ENCODE results near the gene SRGAP2C.
"Not testable (repeated sequence)": the region's sequence is repeated elsewhere in the genome, so short reads cannot be mapped to it uniquely, and the experiment has no call there.

The SRGAP2C gene

DNA sequence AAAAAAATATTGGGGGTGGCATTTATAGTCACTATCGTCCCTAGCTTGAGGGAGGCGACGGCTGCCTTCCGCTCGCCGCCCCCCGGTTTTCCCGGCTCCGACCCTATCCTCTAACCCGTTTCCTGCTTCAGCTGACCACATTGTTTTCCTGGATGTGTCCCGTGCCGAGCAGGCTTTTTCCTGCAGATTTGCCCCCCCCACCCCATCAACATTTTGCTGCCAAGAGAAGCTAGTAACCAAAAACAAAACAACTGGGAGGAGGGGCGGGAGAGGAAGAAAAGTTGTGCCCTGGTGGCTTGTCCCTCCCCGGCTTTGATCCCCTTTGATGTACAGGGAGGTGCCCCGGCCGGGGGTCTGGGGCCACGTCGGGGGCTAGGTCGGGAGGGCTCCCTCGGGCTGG, 1.4 kb downstream of the SRGAP2C start:
- not testable (repeated sequence) for DNase-seq (ENCODE audit: low read depth in 3 of 3)

DNA sequence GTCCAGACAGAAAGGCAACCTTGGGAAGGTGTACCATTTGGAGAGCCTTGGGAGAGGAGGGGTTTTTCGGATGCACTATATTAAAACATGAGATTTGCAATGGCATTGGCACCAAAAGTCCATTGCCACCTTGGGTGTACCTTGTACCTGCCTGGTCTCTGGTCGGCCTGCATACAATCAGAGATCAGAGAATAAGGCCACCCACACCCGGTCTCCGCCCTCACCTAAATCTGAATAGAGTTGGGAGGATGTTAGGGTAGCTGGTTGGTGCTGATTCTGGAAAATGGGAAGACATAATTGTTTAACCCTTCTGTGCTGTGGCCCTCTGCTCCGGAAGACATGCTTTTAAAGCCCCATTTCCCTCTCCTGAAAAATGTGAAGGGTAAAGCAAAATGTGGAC, 3.1 kb downstream of the SRGAP2C start:
- DNase-seq (ENCODE audit: low read depth in 3 of 3): not testable (repeated sequence)

DNA sequence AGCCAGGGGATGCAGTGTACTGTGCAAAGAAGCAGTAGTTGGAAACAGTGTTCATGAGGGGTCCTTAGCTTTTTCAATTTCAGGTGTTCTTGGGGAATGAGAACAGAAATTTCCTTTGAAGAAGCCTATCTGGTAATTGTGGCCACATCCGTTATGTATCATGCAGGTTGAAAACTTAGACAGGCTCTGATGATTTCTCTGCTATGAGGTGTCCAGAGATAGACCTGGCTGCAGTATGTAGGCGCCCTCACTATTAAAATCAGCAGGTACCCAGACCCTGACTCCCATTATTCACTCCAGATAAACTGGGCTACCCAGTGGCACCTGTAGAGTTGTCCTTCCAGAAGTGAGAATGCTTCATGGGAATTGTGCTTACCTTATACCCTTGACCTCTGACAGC, 7.7 kb downstream of the SRGAP2C start:
- DNase-seq (ENCODE audit: low read depth in 3 of 3): not testable (repeated sequence)

DNA sequence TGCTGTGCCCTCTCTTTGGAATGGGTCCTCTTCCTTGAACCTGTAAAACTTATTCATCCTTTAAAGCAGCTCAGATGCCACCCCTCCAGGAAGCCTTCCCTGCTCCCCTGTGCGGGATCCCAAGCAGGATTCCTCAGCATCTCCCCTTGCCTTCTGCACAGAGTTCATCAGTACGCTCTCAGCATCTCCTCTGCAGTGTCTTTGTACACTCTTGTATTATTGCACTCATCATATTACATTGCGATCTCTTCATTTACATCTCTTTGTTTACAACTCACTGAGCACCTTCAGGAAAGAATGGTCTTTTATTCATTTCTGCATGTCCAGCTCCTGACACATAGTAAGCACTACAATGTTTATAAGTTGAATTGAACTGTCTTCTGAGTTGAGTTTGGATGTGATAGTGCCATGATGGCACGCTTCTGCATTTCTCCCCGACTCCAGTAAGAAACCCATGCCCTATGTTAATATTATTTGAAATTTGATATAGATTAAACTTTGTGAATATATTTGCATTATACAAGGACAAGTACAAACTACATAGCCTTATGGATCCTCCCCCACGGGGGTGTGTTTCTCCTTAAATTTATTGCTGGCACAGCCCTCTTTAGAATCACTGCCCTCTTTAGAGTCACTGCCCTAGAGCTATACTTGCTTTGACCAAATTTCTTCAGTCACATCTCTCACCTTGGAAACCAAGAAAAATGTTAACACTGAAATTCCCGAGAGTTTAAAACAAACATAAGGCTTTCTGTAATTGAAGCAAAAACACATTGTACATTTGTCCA, 12.5 kb downstream of the SRGAP2C start:
- not testable (repeated sequence) for DNase-seq (ENCODE audit: low read depth in 3 of 3)

DNA sequence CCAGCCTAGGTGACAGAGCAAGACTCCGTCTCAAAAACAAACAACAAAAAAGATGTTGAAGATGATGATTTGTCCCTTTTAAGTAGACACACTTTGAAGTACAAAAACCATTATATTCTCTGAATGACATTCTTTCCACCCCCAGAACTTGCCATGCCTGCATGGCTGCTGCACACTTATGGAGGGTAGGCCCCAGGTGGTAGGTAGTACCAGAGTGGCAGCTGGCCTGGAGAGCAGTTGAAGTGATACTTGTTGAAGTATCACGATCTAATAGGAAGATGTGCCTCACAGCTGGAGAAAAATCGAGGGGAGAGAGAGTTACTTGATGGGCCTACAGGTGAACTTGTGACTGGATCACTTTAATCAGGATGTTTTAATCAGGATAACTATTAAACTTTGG, 15.0 kb downstream of the SRGAP2C start:
- DNase-seq (ENCODE audit: low read depth in 3 of 3): not testable (repeated sequence)

DNA sequence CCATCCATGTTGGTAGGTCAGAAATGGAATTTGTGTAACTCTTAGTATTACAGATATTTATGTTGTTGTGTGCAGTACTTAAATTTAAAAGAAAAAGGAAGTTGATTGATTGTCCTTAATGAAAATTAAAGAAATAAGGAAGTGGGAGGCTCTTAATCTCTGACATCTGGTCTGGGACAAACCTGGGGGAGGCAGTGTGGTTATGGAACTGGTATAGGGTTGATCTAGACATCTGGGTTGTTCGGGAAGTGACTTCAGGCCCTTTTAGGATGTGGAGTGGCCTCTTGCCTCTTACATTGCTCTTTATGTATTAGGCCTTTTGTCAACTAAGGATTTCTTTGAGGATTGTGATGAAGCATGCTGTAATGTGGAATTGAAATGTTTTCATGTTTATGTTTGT, 15.5 kb downstream of the SRGAP2C start:
- DNase-seq (ENCODE audit: low read depth in 3 of 3): not testable (repeated sequence)

DNA sequence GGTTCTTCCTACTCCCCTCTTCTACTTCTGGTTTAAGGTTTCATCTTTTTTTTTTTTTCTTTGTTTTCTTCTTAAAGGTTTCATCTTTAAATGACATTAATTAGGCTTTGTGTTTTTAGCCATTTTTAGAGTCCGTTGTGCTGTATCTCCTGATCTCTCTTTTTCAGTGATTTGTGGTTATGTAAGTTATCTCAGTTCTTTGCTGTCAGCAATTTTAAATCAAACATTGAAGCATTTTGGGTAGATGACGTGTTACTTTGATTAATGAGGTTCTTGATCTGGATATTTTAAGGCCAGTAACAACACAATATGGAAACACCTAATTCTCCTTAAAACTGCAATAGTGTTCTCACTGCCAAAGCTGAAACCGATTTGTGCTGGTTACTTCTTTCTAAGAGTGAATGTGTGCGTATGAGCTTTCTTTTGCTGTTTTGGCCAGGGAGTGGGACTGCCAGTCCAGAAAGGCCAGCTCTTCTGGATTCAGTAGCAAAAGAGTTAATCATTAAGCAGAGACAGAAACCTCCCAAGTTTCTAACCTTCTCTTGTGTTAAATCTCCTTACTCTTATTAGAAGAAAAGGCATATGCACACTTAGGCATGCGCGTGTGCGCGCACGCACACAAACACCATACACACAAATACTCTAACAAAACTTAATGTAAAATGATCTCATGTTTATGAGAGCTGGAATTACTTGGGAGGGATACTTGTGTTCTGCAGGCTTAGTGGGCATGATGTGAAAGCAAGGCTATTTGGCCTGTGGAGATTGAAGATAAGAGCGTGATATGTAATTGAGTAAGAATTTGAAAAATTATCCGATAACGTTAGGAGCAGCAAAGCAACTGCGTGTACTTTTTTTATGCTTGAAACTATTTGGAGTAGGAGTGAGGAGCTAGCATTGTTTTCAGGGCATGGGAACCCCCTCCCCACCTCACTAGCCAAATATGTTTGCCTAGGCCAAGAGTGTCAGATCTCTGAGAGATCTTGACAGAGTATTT, 16.5 kb downstream of the SRGAP2C start:
- DNase-seq (ENCODE audit: low read depth in 3 of 3): not testable (repeated sequence)

DNA sequence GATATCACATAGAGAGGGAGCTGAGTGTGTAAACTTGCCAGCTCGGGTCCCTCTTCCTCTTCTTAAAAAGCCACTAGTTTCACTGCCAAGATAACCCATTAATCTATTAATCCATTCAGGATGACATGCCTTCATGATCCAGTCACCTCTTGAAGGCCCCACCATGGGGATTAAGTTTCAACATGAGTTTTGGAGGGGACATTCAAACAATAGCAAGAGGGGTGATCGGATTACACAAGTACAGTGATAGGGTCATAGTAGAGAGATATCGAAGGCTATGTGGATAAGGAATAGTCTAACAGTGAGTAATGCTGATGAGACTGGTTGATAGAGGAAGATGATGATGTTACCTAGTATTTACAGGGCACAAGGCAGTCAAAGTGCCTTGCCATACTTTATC, 18.2 kb downstream of the SRGAP2C start:
- DNase-seq (ENCODE audit: low read depth in 3 of 3): not testable (repeated sequence)

DNA sequence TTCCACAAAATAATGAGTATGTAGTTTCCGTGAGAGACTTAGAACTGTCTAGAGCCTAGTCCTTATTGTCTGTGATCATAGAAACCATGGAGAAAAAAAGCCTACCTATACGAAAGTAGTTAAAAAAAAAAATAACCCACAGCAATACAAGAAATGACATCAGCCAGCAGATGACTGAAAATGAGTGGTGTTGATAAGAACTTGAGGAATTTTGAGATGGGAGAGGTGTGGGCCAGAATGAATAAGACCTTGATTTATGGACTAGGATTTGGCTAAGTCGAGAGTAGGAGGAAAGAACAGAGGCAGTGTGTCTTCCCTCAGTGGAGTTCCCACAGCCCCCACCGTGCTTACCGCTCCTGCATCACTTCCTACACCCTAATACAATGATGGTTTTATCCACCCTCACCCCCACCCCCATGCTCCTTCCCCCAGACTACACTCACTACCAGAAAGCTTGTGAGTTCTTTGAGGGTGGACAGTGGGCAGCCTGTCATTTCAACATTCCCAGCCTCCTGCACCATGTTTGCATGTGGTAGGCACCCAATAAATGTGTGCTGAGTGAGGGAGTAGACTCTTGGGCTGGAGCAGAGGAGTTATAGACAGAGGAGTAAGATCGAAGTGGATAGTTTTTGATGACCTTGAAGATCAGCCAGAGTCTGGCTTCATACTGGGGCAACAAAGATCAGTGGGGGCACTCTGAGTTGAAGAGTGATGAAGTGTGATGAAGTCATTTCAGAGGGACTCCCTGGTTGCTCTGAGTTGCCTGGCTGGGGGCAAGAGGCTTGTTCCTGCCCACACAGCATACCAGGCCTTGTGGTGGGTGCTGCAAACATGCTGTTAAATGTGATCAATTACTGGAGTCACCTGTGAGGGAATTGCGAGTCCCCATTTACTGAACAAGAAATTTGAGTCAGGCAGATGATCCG, 21.3 kb downstream of the SRGAP2C start:
- DNase-seq (ENCODE audit: low read depth in 3 of 3): not testable (repeated sequence)

DNA sequence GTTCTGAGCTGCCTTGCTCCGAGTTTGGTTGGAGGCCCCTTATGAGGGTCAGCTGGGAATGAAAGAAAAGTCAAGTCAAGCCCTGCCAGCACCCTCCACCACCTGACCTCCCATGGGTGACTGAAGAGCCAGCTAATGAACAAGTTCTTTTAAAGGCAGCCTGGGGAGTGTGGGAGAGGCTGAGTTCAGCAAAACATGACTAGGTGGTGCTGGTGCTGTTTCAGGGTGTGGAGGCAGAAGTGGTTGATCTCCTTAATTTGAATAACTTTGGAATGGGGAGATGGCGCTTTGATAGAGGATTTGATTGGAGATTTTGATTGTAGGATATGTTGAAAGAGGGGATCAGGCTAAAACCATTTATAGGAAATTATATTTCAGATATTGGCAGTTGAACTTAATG, 22.6 kb downstream of the SRGAP2C start:
- DNase-seq (ENCODE audit: low read depth in 3 of 3): not testable (repeated sequence)

DNA sequence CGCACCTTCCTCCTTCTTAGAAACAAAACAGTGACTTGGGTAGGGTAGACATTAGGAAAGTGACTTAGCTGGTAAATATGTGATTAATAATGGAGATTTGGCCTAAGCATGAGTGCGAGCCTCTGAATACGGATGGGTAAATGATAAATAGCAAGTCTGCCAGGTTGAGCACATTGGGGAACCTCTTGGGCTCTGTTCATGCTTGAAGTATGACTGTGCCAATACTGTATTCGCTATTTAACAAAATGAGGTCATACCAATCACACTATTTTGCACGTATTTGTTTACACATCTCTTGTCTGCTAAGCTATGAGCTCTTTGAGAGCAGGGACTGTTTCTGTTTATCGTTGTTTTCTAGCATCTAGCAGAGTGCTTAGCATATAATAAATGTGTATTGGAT, 23.6 kb downstream of the SRGAP2C start:
- not testable (repeated sequence) for DNase-seq (ENCODE audit: low read depth in 3 of 3)

DNA sequence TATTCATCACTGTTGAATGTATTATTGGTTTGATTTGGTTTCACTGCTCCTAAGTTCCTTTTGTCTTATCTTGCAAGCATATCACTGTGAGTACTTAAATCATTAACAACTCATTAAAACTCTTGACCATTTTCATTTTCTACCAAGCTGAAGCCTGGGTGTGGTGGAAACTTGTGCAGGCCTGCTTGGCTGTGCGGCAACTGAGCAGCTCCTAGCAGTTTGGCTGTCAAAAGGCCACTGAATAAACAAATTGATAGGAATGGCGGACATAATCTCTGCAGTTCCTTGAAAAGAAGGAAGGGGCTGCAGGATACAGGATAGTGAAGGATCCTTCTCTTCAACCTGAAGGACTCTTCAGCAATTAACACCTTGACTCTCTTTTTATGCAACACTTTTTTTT, 26.0 kb downstream of the SRGAP2C start:
- DNase-seq (ENCODE audit: low read depth in 3 of 3): not testable (repeated sequence)

DNA sequence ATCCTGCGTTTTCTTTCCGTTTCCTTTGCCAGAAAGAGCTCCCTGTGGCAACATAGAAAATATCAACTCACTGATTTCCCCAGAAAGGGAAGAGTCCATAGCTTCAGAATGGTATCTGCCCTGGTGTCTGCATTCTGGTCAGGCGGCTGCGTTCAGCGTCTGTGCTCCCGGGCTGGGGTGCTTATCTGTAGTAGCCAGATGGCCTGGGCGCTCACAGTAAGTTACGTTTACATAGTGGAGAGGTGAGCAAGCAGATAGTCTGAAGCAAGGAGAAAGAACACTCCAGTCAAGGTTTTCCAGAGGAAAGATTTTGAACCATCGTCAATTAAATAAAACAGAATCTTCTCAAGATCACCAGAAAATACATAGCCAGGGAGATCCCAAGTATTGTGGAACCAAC, 28.7 kb downstream of the SRGAP2C start:
- DNase-seq (ENCODE audit: low read depth in 3 of 3): not testable (repeated sequence)

DNA sequence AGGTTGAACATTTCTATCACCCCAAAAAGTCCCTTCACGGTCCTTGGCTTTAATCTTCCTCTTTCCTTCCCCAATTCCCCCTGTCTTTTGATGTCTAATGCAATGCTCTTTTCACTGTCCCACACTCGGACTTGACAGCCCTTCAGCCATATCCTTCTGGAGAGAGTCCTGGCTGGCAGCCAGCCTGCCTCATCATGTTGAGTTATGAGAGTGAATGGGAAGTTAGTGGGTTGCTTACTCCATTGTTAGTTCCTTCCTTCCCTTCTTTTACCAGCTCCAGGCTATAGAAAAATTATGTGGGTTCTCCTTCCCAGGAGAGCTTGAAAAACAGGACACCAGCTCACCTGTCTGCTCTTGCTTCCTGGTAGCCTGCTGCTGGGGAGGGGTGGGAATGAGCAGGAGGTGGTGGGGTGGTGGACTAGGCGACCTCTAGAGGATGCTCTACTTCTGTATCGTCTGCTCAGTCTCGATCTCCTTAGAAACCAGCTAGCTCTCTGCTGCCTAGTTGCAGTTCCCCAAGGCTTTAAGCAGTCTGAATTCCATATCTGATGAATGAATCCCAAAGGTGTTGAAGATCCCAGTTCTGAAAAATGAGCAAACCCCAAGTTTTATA, 29.9 kb downstream of the SRGAP2C start:
- DNase-seq (ENCODE audit: low read depth in 3 of 3): not testable (repeated sequence)

DNA sequence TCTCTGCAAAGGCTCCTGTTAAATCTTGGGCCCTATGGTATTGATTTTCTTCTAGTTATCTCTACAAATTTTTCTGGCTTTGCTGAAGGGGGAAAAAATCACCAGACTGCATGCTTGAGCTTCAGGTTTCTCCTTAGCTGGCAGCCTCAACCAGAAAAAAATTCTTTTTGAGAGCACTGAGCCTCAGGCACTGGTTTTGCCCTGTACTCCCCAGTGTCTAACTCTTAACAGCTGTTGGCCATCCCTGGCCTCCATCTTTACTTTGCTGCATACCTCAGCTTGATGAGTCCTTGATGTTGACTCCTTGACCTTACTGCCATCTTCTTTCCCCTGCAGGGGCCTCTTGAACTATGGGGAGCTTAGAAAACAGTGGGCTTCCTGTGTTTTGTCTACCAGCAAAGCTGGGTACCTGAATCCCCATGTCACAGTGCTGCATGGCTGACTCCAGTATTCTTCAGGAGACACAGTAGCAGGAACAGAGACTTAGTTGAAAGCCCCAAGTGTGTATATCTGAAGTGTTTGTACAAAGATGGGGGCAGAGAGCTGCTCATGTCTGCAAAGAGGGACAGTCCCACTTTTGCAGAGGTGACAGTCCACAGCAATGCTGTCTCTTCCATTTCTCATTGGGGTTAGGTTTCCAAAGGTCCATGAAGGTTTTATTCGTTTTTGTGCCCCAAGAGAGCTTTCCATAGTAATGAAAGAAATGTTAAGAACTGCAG, 31.1 kb downstream of the SRGAP2C start:
- DNase-seq (ENCODE audit: low read depth in 3 of 3): not testable (repeated sequence)

DNA sequence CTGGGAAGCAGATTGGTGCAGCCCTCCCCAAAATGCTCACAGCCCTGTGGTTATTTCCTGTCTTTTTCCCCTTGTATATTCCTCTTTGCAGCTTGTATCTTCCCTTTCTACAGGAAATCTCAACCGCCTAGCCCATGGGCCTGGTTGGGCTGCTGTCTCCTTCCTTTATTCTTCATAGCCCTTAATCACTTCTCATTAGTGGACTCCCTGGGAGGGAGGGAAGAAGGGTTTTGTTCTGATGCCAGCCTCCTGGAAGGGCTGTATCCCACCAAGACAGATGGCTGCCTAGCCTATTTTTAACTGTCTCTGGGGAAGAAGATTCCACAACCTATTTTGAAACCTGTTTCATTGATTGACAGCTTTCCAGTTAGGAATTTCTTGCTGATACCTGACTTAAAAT, 31.9 kb downstream of the SRGAP2C start:
- not testable (repeated sequence) for DNase-seq (ENCODE audit: low read depth in 3 of 3)

DNA sequence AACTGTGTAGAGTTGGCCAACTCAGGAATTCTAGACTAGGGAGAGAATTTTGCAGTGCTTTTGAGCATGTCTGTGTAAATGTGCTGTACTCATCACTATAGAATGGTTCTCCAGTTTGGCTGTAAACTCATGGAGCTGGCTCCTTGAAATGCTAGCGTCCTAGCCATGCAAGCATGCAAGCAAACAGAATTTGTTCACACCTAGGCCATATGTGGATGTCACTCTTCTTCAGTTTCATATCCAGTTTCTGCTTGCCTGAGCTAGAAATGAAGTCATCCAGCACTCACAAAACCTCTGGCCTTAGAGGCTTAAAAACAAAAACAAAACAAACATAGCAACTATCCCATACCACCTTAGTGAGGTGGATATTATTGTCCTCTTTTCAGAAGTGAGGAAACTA, 37.0 kb downstream of the SRGAP2C start:
- not testable (repeated sequence) for DNase-seq (ENCODE audit: low read depth in 3 of 3)

DNA sequence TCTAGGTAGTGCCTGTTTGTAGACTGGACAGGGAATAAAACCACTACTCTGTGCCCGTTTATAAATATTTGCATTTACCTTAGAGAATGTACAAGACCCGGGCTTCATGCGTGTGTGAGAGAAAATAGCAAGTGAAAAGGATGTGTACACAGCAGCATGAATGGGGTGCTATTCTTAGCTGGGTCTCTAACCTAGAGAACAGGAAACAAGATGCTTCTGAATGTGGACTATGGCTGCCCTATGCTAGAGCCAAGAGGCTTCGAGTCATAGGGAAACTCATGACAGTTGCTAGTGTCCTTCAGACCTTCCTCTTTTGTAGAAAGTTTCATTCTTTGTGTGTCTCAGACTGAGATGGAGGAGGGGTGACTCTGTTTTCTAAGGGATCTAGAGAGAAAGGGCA, 39.9 kb downstream of the SRGAP2C start:
- not testable (repeated sequence) for DNase-seq (ENCODE audit: low read depth in 3 of 3)

DNA sequence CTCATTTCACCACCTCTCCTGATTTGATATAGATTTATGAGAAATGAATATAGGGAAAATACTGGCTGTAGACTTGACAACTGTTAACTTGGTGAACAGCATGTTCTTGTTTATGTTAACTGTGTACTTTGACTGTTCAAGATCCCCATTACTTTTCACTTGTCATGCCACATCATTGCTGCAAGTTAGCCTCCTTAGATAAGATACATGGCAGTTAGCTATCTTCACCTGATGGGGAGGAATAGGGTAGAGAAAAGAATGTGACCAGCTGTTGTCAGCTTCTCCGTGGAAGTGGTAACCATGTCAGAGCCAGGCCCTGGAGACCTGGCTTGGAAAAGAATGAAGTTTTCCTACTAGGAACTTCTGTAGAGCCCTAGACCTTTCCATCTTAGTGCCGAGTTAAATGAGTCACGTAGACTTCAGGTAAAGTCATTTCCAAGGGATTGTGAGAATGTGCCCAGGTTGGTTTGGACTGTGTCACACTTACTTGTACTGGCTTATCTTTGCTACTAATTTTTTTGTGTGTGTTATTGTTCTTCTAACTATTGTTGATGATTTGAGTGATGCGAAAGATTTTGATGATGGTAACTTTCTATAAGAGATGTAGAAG, 41.6 kb downstream of the SRGAP2C start:
- not testable (repeated sequence) for DNase-seq (ENCODE audit: low read depth in 3 of 3)

DNA sequence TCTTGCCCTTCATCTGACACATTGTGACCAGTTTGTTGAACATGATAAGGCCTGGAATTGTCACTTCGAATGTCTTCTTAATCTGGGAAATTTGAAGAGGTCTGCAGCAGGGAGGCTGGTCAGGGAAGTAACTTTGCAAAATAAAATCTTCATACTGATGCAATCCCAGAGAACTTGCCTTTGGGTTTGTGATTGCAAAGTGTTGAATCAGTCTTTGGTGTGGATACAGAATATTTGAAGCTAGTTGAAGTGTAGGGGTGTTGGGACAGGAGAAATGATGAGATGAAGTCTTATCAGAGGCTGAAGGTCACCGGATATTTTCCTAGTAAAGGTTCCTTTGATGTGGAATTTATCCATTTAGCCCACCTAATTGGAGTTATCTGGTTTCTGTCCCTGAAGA, 42.1 kb downstream of the SRGAP2C start:
- not testable (repeated sequence) for DNase-seq (ENCODE audit: low read depth in 3 of 3)
